Subcutaneous adipose tissue (tissue), 4 donors: ENCODE data around the gene GLRA2. TPM values are rescaled to one million over a fixed set of nuclear protein-coding genes. Genes with fewer than 3 reads are reported as not detected.

Experiments
- total RNA-seq, 4 donors: library from RNA; depleted of rRNA; stranded (reverse); fragments of >200 nt; gene quantifications; one replicate each; pipeline ENCODE4 v1.1.0, GENCODE V29; 2016
- TF ChIP-seq, protein P1 (sequence below): fragments of 450-650 bp; IDR thresholded peaks from one replicate; pipeline ENCODE4 v1.5.1; 2016; ENCODE audit warnings: low read depth, mild to moderate bottlenecking, control low read depth, antibody characterized with exemption, moderate library complexity

Gene GLRA2
- total RNA-seq, result not detected

DNA sequence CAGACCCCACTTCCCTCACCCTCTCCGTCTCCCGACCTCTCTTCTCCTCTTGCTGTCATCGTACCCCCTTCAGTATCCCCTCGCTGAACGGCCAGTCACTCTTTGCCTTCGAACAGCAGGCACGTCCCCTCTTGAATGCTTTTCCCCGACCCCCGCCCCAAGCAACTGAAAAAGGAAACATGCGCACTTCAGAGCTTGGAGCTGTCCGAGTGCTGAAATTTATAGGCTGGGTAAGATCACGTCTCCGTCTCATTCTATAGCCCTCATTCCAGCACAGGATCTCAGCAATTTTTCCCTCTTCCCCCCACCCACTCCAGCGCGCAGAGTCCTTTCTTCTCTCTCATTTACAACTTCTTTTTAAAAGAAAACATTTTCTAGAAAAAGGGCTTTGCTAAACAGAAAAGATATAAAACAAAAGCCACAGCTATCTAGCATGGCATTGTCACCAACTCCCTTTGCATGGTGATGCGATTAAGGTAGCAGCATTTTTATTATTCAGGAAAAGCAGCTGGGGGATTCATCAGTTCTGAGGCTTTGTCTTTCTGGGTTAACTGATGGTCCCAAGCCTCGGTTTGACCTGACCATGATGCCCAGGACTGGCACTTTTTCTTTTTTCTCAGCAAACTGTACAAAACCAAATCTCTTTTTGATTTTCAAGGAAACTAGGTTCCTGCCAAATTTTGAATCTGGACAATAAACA lies at the start of gene GLRA2:
TSS of gene GLRA2 (plus strand) at position 247 of the 700 bp plus-strand sequence. CDS start 522 bp downstream, outside the sequence.
- TF ChIP-seq, protein P1, sequence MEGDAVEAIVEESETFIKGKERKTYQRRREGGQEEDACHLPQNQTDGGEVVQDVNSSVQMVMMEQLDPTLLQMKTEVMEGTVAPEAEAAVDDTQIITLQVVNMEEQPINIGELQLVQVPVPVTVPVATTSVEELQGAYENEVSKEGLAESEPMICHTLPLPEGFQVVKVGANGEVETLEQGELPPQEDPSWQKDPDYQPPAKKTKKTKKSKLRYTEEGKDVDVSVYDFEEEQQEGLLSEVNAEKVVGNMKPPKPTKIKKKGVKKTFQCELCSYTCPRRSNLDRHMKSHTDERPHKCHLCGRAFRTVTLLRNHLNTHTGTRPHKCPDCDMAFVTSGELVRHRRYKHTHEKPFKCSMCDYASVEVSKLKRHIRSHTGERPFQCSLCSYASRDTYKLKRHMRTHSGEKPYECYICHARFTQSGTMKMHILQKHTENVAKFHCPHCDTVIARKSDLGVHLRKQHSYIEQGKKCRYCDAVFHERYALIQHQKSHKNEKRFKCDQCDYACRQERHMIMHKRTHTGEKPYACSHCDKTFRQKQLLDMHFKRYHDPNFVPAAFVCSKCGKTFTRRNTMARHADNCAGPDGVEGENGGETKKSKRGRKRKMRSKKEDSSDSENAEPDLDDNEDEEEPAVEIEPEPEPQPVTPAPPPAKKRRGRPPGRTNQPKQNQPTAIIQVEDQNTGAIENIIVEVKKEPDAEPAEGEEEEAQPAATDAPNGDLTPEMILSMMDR, result no peak

DNA sequence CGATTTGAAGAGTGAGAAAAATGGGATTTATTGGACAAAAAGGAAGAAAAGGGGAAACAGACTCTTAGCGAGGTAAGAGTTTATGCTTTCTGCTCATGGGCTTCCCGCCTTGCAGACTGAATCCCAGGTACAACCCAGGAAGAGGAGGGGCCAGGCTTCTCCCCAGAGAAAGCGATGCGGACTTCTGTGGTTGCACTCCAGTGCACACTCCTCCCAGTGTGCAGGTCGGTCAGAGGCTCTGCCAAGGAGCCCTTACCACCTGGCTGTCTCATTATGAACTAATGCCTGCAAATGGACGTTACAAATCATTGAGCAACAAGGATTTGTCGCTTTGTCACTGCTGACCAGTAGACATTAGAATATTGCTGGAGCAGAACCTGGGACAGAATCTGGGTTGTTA lies 39.9 kb upstream of the GLRA2 start:
- TF ChIP-seq, protein P1, result no peak

DNA sequence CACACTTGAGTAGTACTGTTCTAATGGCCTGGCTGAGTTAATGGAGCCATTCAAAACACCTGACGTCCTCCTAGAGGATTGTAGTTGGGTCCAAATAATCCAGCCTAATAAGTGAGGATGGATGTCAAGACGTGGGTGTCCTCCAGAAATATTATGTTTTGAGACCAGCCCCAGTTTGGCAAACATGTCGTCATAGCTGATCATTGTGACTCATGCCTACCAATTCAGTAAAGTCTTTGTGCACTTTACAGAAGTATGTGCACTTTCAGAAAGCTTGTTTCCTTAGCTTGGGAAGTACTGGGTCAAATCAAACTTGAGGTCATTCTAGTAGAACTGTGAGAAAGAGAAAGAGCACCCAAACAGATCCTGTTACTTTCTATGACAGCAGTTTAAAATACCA lies 37.6 kb upstream of the GLRA2 start:
- TF ChIP-seq, protein P1, result no peak

DNA sequence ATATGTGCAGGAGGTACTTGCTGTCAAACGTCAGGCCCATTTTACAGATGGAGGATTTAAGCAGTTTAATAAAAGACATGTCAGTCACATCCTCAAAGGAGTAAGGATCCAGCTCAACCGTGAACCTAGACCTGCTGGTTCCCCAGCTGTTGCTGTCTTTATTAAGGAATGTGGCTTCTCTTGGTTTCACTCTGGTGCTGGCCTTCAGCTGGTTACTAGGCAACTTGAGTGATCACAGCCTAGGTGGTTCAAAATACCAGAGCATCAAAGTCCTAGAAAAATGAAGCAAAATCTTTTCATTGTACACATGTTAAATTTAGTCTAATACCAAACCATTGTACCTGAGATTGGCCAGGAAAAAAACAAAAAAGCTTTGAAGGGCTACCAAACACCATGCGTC lies 32.7 kb upstream of the GLRA2 start:
- TF ChIP-seq, protein P1, result no peak

DNA sequence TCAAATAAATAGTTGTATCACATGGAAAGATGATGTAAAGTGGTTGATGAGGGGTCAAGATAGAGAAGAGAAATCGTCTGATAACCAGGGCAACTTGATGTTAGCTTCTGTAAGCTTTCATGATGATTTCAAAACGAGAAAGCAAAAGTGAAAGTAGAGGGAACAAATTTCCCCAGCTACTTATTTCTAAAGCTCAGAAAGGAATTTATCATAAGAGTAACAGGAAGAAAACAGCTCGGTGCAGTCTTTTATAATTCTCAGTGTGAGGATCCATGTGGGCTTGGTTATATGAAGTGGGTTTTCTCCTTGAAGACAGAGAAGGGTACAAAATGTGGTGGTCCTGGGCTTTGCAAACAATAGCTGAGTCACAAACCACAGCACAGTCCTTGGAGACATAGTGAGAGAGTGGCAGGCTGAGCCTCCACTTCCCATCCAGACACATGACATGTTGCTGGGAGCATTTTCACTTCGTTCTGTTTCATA lies 32.1 kb upstream of the GLRA2 start:
- TF ChIP-seq, protein P1, result no peak

DNA sequence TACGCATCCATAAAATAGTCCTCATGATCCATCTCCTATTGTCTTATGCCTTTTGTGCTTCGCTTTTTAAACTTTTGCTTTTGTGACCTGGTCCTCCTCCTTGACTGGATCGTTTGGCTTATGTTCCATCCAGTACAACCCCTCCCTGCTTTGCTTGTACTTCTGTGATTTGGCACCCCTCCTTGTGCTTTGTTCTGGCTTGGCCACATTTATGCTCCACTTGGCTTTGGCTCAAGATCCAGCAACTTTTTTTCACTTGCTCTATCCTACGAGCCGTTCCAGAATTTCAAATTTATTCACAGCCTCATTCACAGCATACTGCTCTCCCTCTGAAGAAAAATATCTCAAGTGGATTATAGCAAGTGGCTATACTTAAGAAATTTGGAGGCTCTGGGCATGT lies 28.0 kb upstream of the GLRA2 start:
- TF ChIP-seq, protein P1, result no peak

DNA sequence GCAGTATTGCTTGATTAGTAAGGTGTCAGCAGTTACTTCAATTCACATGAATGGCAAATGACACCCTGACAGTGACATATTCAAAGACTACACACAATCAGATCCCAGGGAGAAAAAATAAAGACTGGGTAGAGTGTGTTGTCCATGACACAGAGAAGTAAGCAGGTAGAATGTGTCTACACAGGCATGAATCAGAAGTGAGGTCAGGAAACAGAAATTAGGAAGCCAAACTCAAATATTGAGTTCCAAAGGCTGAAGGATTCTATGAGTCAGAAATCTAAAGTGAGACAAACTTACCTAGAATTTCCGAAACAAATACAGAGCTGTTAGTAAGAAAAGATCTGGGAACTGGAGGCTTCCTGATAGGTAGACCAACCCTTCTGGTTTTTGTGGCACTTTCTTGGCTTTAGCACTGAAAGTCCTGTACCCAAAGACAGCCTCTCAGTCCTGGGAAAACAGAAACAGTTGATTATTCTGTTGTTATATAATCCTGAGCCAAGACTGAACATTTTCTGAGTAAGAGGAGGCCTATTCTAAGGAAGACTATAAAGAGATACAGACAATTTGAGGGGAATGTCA lies 24.3 kb upstream of the GLRA2 start:
- TF ChIP-seq, protein P1, result no peak
